B cell (primary cell): ENCODE measurements around the gene HTR3A.

Source experiments
- EZH2 ChIP-seq: IDR thresholded peaks from 2 replicates; pipeline ENCODE4 v1.6.1; 2012; ENCODE audit warnings: borderline replicate concordance, low read depth, mild to moderate bottlenecking, moderate library complexity, low read length; ENCODE audit not compliant: insufficient read depth, poor library complexity, severe bottlenecking
- TF ChIP-seq, protein P1 (sequence below): fragments of 200-600 bp; IDR thresholded peaks from one replicate; pipeline ENCODE4 v1.8.0; 2022; ENCODE audit warnings: antibody characterized with exemption, mild to moderate bottlenecking

- TF ChIP-seq, protein P1, sequence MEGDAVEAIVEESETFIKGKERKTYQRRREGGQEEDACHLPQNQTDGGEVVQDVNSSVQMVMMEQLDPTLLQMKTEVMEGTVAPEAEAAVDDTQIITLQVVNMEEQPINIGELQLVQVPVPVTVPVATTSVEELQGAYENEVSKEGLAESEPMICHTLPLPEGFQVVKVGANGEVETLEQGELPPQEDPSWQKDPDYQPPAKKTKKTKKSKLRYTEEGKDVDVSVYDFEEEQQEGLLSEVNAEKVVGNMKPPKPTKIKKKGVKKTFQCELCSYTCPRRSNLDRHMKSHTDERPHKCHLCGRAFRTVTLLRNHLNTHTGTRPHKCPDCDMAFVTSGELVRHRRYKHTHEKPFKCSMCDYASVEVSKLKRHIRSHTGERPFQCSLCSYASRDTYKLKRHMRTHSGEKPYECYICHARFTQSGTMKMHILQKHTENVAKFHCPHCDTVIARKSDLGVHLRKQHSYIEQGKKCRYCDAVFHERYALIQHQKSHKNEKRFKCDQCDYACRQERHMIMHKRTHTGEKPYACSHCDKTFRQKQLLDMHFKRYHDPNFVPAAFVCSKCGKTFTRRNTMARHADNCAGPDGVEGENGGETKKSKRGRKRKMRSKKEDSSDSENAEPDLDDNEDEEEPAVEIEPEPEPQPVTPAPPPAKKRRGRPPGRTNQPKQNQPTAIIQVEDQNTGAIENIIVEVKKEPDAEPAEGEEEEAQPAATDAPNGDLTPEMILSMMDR = no peak
- TF ChIP-seq EZH2 = no peak
Measured at GRCh38 chr11:113951537-113951936, 23.4 kb upstream of the HTR3A start.
